Spleen (tissue), 7 donors: Measurements from ENCODE around the gene PAM.

Source experiments
- POLR2A ChIP-seq, 3 donors: fragments of 450-650 bp; IDR thresholded peaks; one replicate each; pipeline ENCODE4 v1.5.1; 2017; ENCODE audit warnings: antibody characterized with exemption in 3 of 3, mild to moderate bottlenecking in 1 of 3
- TF ChIP-seq, protein P1 (sequence below), 11 experiments: fragments of 200-600 bp in 7 of 11; fragments of 450-650 bp in 4 of 11; sonication (generic) in 4 of 11; IDR thresholded peaks in 8 of 11; conservative IDR thresholded peaks in 3 of 11; 1 replicate in 7 of 11; 2 replicates in 4 of 11; pipeline versions ENCODE4 v1.4.0 to v1.8.0; 2016 to 2021; ENCODE audit warnings: antibody characterized with exemption in 11 of 11, inconsistent platforms in 4 of 11, mild to moderate bottlenecking in 1 of 11
- donor health status: DM: no; HTN: no; CAD: no; lungs with moderate emphysema.
- donor health status: DM: no; HTN: no; CAD: no.
- donor health status: DM: no; HTN: no; CAD: no.

DNA sequence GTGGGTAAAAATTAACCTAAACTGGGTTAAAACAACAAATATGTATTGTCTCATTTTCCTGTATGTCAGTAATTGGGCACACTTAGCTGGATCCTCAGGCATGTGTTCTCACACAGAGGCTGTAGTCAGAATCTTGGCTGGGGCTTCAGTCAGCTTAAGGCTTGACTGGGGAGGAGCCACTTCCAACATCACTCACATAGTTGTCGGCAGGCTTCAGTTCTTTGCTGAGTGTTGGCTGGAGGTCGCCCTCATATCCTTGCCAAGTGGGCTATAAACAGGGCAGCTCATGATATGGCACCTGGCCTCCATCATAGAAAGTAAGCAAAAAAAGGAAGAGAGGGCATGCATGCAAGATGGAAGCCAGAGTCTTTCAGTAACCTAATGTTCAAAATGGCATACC, 191.9 kb downstream of the PAM start:
- TF ChIP-seq POLR2A (IDR thresholded peaks at IDR 0.05), result no peak
- TF ChIP-seq, protein P1, sequence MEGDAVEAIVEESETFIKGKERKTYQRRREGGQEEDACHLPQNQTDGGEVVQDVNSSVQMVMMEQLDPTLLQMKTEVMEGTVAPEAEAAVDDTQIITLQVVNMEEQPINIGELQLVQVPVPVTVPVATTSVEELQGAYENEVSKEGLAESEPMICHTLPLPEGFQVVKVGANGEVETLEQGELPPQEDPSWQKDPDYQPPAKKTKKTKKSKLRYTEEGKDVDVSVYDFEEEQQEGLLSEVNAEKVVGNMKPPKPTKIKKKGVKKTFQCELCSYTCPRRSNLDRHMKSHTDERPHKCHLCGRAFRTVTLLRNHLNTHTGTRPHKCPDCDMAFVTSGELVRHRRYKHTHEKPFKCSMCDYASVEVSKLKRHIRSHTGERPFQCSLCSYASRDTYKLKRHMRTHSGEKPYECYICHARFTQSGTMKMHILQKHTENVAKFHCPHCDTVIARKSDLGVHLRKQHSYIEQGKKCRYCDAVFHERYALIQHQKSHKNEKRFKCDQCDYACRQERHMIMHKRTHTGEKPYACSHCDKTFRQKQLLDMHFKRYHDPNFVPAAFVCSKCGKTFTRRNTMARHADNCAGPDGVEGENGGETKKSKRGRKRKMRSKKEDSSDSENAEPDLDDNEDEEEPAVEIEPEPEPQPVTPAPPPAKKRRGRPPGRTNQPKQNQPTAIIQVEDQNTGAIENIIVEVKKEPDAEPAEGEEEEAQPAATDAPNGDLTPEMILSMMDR (IDR thresholded peaks at IDR 0.05 in 8 of 11, conservative IDR thresholded peaks at IDR 0.05 in 3 of 11), result no peak
